ENCODE results near the gene RHBDL2. TPM values are rescaled to one million over a fixed set of nuclear protein-coding genes. Genes with fewer than 3 reads are reported as not detected.
"Not testable (repeated sequence)": the region's sequence is repeated elsewhere in the genome, so short reads cannot be mapped to it uniquely, and the experiment has no call there.

Gene RHBDL2
- not detected for total RNA-seq
- long read RNA-seq = 0 reads

DNA sequence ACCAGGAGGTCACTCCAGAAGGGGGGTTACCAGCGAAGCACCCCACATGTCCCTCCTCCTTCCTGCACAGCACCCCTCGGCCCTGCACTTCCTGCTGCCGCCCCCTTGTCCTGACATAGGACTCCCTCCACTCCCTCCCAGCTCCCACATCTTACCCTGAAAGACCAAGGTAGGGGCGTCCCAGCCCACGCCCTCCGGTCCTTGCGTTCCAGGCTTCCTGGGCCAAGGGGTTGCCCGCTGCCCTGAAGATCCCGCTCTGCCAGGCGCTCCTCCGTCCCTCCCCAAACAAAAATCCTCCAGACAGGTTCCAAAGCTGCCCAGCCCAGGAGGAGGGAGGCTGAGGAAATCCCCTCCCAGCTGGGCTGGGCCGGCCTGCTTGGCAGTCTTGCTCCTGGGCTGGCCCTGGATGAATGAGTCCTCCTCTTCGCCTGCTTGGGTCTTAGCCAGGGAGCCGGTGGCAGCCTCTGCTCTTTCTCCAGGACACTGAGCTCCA lies at the start of gene RHBDL2:
TSS of gene RHBDL2 (minus strand) at position 304 of the 493 bp plus-strand sequence. CDS start 22,618 bp downstream, outside the sequence.
- DNase-seq (peak; percentile 73), ATAC-seq (ENCODE audit: poor library complexity) (peak; percentile 94)
- intact Hi-C loops (cut with DNase I) = no loop called here

GRCh38 chr1:38990738-38991637 lies 49.4 kb upstream of the RHBDL2 start, which contains the start of gene AKIRIN1:
AKIRIN1 (plus strand) TSS chr1:38991276; CDS start chr1:38991381, 105 bp downstream.
- peak; percentile 99 for DNase-seq
- ATAC-seq (ENCODE audit: poor library complexity) = peak; percentile 98
- intact Hi-C loops (cut with DNase I) = loop anchor here (5.0 kb wide), 1 partner anchor 124 kb away; no protein-coding TSS in a partner anchor

DNA sequence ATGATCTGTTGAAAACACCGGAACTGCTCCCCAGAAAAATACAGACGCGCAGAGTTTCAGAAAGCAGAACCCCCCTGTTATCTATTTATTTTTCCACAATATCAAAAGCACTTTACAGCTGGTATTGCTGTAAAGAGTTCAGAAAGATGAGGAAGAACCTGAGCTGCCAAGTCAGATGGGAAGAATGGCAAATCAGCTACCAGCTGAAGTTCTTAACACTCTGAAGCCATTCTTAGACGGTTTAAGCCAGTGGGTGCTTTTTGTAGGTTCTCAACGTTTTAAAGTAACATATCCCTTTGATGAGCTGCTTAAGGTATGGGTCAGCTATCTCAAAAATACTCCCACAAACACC lies 48.7 kb upstream of the RHBDL2 start:
- ATAC-seq (ENCODE audit: poor library complexity) (no peak), DNase-seq (no peak)
- intact Hi-C loops (cut with DNase I) = loop anchor here (5.0 kb wide), 1 partner anchor 123 kb away; no protein-coding TSS in a partner anchor

DNA sequence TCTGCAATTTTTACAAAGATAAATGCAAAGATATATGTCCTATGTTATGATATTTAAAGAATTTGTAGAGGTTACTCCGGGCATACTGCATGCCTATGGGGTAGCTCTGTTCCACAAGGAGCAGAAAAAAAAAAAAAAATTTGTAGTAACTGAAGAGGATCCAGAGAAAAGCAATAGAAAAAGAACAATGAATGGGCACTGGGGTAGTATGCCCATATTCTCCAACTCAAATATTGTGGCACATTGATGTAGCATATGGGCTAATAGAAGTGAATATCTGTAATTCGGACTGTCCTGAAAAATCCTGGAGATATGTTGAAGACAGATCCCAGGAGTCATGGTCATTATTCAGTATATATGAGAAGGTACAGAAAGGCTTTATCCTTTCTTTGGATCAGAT lies 48.3 kb upstream of the RHBDL2 start:
- intact Hi-C loops (cut with DNase I) = loop anchor here (5.0 kb wide), 1 partner anchor 123 kb away; no protein-coding TSS in a partner anchor
- DNase-seq (no peak), ATAC-seq (ENCODE audit: poor library complexity) (no peak)

- ATAC-seq (ENCODE audit: poor library complexity); intact Hi-C loops (cut with DNase I): not testable (repeated sequence)
Observed at GRCh38 chr1:38979380-38979779, 37.8 kb upstream of the RHBDL2 start.

GRCh38 chr1:38978245-38978542 lies 36.6 kb upstream of the RHBDL2 start:
- intact Hi-C loops (cut with DNase I); ATAC-seq (ENCODE audit: poor library complexity); DNase-seq: not testable (repeated sequence)

More at GRCh38 chr1:38979380-38979779, 37.8 kb upstream of the RHBDL2 start:
- not testable (repeated sequence) for DNase-seq

DNA sequence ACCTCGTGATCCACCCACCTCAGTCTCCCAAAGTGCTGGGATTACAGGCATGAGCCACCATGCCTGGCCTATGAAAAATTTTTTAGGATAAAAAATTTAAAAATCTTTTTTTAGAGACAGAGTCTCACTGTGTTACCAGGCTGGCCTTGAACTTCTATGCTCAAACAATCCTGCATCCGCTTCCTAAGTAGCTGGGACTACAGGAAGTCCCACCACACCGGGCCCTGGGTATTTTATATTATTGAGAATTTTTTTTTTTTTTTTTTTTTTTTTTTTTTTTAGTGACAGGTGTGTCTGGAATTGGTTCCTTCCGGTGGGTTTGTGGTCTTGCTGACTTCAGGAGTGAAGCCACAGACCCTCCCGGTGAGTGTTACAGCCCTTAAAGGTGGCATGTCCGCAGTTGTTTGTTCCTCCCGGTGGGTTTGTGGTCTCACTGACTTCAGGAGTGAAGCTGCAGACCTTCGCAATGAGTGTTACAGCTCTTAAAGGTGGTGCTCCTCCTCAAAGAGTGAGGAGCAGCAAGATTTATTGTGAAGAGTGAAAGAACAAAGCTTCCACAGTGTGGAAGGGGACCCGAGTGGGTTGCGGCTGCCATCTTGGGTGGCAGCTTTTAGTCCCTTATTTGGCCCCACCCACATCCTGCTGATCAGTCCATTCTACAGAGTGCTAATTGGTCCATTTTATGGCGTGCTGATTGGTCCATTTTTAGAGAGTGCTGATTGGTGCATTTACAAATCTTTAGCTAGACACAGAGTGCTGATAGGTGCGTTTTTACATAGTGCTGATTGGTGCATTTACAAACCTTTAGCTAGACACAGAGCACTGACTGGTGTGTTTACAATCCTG lies 36.0 kb upstream of the RHBDL2 start:
- intact Hi-C loops (cut with DNase I); ATAC-seq (ENCODE audit: poor library complexity); DNase-seq: not testable (repeated sequence)

DNA sequence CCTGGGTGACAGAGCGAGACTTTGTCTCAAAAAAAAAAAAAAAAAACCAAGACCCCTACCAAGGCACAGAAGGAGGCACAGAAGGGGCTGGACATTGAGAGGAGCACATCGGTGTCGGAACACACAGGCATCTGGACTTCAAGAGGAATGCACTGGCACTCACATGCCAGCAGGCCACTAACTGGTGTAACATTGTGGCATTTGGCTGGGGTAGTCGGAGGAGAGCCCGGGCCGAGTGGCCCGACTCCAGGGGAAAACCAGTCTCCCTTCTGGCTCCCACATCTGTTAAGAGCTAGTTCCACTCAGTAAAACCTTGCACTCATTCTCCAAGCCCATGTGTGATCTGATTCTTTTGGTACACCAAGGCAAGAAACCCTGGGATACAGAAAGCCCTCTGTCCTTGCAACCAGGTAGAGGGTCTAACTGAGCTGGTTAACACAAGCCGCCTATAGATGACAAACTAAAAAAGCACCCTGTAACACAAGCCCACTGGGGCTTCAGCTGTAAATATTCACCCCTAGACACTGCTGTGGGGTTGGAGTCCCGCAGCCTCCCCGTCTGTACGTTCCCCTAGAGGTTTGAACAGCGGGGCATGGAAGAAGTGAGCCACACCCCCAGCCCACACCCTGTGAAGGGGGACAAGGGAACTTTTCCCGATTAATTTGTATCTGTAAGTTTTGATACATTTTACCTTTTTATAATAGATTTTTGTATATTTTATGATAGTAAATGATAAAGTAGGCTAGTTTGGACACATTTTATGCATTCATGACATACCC lies 32.2 kb upstream of the RHBDL2 start:
- DNase-seq (peak; percentile 49), ATAC-seq (ENCODE audit: poor library complexity) (peak; percentile 85)
- intact Hi-C loops (cut with DNase I) = no loop called here

DNA sequence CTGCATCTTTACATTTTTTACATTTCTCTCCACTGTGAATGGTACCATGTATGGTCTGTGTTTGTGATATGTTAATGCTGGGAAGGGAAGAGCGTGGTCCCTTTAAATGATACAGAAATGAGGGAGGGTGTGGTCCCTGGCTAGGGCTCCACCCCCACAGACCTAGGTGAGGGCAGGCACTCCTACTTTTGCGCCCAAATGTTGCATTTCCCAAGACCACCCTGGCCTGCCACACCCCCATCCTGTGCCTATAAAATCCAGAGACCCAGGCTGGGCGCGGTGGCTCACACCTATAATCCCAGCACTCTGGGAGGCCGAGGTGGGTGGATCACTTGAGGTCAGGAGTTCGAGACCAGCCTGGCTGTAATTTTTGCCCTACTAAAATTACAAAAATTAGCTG lies 31.5 kb upstream of the RHBDL2 start:
- ATAC-seq (ENCODE audit: poor library complexity); DNase-seq; intact Hi-C loops (cut with DNase I): not testable (repeated sequence)

GRCh38 chr1:38964140-38964548 lies 22.5 kb upstream of the RHBDL2 start:
- ATAC-seq (ENCODE audit: poor library complexity) = no peak
- intact Hi-C loops (cut with DNase I) = no loop called here
- no peak for DNase-seq

DNA sequence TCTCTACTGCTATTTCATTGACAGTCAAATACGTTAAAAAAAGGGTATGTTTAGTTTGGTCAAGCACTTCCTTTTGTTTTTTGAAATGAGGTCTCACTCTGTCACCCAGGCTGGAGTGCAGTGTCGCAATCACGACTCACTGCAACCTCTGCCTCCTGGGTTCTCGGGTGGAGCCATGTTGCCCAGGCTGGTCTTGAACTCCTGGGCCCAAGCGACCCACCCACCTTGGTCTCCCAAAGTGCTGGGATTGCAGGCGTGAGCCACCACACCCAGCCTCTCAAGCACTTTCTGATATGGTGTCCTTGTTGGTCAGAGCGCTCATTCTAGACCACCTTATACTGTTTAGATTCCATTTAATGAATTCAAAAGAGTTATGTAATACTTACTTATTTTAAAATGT lies 20.9 kb upstream of the RHBDL2 start:
- ATAC-seq (ENCODE audit: poor library complexity) (no peak), DNase-seq (no peak)
- intact Hi-C loops (cut with DNase I) = no loop called here

- intact Hi-C loops (cut with DNase I) = no loop called here
- DNase-seq = no peak
- no peak for ATAC-seq (ENCODE audit: poor library complexity)
Observed at GRCh38 chr1:38962113-38962512, 20.5 kb upstream of the RHBDL2 start.

GRCh38 chr1:38958967-38959366 lies 17.3 kb upstream of the RHBDL2 start:
- intact Hi-C loops (cut with DNase I) = no loop called here
- ATAC-seq (ENCODE audit: poor library complexity) (no peak), DNase-seq (no peak)

DNA sequence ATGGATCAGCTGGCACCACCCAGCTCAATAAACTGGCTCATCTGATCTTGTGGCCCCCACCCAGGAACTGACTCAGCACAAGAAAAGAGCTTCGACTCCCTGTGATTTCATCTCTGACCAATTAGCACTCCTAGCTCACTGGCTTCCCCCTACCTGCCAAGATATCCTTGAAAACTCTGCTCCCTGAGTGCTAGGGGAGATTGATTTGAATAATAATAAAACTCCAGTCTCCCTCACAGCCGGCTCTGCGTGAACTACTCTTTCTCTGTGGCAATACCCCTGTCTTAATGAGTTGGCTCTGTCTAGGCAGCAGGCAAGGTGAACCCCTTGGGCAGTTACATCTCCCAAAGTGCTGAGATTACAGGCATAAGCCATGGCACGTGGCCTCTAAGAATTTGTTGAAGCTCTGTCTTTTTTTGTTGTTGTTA lies 11.8 kb upstream of the RHBDL2 start:
- ATAC-seq (ENCODE audit: poor library complexity) = no peak
- intact Hi-C loops (cut with DNase I) = no loop called here
- DNase-seq = no peak

GRCh38 chr1:38950553-38950952 lies 8.9 kb upstream of the RHBDL2 start:
- intact Hi-C loops (cut with DNase I) = no loop called here
- DNase-seq = no peak
- no peak for ATAC-seq (ENCODE audit: poor library complexity)

DNA sequence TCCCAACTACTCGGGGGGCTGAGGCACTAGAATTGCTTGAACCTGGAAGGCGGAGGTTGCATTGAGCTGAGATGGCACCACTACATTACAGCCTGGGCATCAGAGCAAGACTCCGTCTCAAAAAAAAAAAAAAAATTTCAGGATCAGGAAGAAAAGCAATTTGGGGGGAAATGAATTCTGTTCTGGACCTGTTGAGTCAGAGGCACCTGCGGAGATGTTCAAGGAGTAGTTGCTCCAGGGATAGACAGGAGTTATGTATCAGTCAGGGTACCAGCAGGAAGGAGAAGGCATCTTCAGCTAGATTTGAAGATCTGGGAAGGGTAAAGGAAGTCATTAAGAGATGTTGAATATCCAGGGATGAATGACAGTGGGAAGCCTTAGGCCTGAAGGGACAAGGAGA lies 2.9 kb upstream of the RHBDL2 start:
- DNase-seq (no peak), ATAC-seq (ENCODE audit: poor library complexity) (no peak)
- intact Hi-C loops (cut with DNase I) = no loop called here

- ATAC-seq (ENCODE audit: poor library complexity) = no peak
- intact Hi-C loops (cut with DNase I) = no loop called here
- DNase-seq = no peak
Observed at GRCh38 chr1:38942664-38943428, 1.2 kb upstream of the RHBDL2 start.

GRCh38 chr1:38941093-38941492 lies 537 bp downstream of the RHBDL2 start:
- intact Hi-C loops (cut with DNase I) = no loop called here
- no peak for ATAC-seq (ENCODE audit: poor library complexity)
- no peak for DNase-seq
